WTC11 (cell line): ENCODE data around the gene VSX2. TPM values are rescaled to one million over a fixed set of nuclear protein-coding genes. Genes with fewer than 3 reads are reported as not detected.

Source experiments
- ATAC-seq: fragments of 200-7000 bp; cut with Tn5 transposase; 2 replicates; pipeline ENCODE4 v1.10.0; 2021; ENCODE audit warnings: mild to moderate bottlenecking, moderate library complexity
- CTCF ChIA-PET: fragments of 300-600 bp; sonication (Branson Sonifier 250); formaldehyde crosslinking; loops from one replicate; lab custom pipeline; 2021; ENCODE audit warnings: antibody characterized with exemption; lab: Charles Lee
- POLR2A ChIA-PET: fragments of 350-600 bp; sonication (Branson Sonifier 250); formaldehyde crosslinking; loops from one replicate; lab custom pipeline; 2021; ENCODE audit warnings: antibody characterized with exemption; lab: Charles Lee
- DNase-seq: peaks from one replicate; pipeline ENCODE4 v3.0.0; 2021; ENCODE audit warnings: low spot score
- H3K27ac Mint-ChIP-seq: 2 replicates; pipeline ENCODE4 v1.8.0; 2021; ENCODE audit warnings: mixed read lengths
- H3K27me3 Mint-ChIP-seq: 2 replicates; pipeline ENCODE4 v1.8.0; 2021; ENCODE audit warnings: low read depth, mild to moderate bottlenecking, moderate library complexity, mixed read lengths
- H3K36me3 Mint-ChIP-seq: 2 replicates; pipeline ENCODE4 v1.8.0; 2021; ENCODE audit warnings: mixed read lengths
- H3K4me1 Mint-ChIP-seq: 2 replicates; pipeline ENCODE4 v1.8.0; 2022; ENCODE audit warnings: mixed read lengths
- H3K4me3 Mint-ChIP-seq: 2 replicates; pipeline ENCODE4 v1.8.0; 2021; ENCODE audit warnings: mild to moderate bottlenecking, moderate library complexity, mixed read lengths
- H3K9me3 Mint-ChIP-seq: 2 replicates; pipeline ENCODE4 v1.8.0; 2021; ENCODE audit warnings: mixed read lengths
- AR ChIP-seq: fragments of 250-450 bp; sonication (Bioruptor Pico); IDR thresholded peaks from 2 replicates; pipeline ENCODE4 v1.9.0; 2021; ENCODE audit warnings: mild to moderate bottlenecking
- ATF2 ChIP-seq: sonication (generic); formaldehyde crosslinking; IDR thresholded peaks from 2 replicates; pipeline ENCODE4 v1.8.1; 2022; ENCODE audit warnings: low read depth, missing genetic modification reagents, borderline replicate concordance
- ATF3 ChIP-seq: sonication (generic); formaldehyde crosslinking; conservative IDR thresholded peaks from 2 replicates; pipeline ENCODE4 v1.8.1; 2022; ENCODE audit warnings: mild to moderate bottlenecking, missing genetic modification reagents
- ATF6 ChIP-seq: sonication (generic); formaldehyde crosslinking; IDR thresholded peaks from 2 replicates; pipeline ENCODE4 v1.8.1; 2023; ENCODE audit warnings: mild to moderate bottlenecking, missing genetic modification reagents
- CREM ChIP-seq: sonication (generic); formaldehyde crosslinking; IDR thresholded peaks from 2 replicates; pipeline ENCODE4 v1.8.1; 2022; ENCODE audit warnings: mild to moderate bottlenecking, missing genetic modification reagents, moderate library complexity
- EMX1 ChIP-seq: fragments of 250-450 bp; sonication (Bioruptor Pico); IDR thresholded peaks from 2 replicates; pipeline ENCODE4 v1.8.0; 2021; ENCODE audit warnings: mild to moderate bottlenecking
- FOXJ3 ChIP-seq: sonication (generic); formaldehyde crosslinking; IDR thresholded peaks from 2 replicates; pipeline ENCODE4 v1.9.0; 2021; ENCODE audit warnings: missing genetic modification reagents, mild to moderate bottlenecking, borderline replicate concordance
- GTF2I ChIP-seq: fragments of 250-450 bp; sonication (Bioruptor Pico); conservative IDR thresholded peaks from 2 replicates; pipeline ENCODE4 v1.4.0; 2021; ENCODE audit warnings: mild to moderate bottlenecking
- KAT7 ChIP-seq: sonication (generic); formaldehyde crosslinking; IDR thresholded peaks from 2 replicates; pipeline ENCODE4 v1.8.1; 2023; ENCODE audit warnings: missing genetic modification reagents, mild to moderate bottlenecking, borderline replicate concordance
- MLX ChIP-seq: sonication (generic); formaldehyde crosslinking; IDR thresholded peaks from 2 replicates; pipeline ENCODE4 v1.8.1; 2023; ENCODE audit warnings: mild to moderate bottlenecking, missing genetic modification reagents, moderate library complexity
- NR3C1 ChIP-seq: sonication (generic); formaldehyde crosslinking; conservative IDR thresholded peaks from 2 replicates; pipeline ENCODE4 v1.8.1; 2023; ENCODE audit warnings: low read depth, mild to moderate bottlenecking, missing genetic modification reagents
- RORB ChIP-seq: fragments of 250-450 bp; sonication (Bioruptor Pico); IDR thresholded peaks from 2 replicates; pipeline ENCODE4 v1.9.0; 2021; ENCODE audit warnings: mild to moderate bottlenecking
- SMAD3 ChIP-seq: sonication (generic); formaldehyde crosslinking; IDR thresholded peaks from 2 replicates; pipeline ENCODE4 v1.8.0; 2022; ENCODE audit warnings: missing genetic modification reagents, mild to moderate bottlenecking, borderline replicate concordance
- TEAD4 ChIP-seq: sonication (generic); formaldehyde crosslinking; IDR thresholded peaks from 2 replicates; pipeline ENCODE4 v1.8.0; 2022; ENCODE audit warnings: mild to moderate bottlenecking, missing genetic modification reagents
- ZNF263 ChIP-seq: sonication (generic); formaldehyde crosslinking; IDR thresholded peaks from 2 replicates; pipeline ENCODE4 v1.8.1; 2022; ENCODE audit warnings: low read depth, mild to moderate bottlenecking, moderate library complexity, missing genetic modification reagents
- total RNA-seq: library from RNA; stranded (reverse); gene quantifications from 3 replicates; pipeline ENCODE4 v1.2.3, GENCODE V29; 2021
- TF ChIP-seq, protein P1 (sequence below): sonication (generic); formaldehyde crosslinking; IDR thresholded peaks from 2 replicates; pipeline ENCODE4 v1.8.1; 2022; ENCODE audit warnings: low read depth, mild to moderate bottlenecking, moderate library complexity, missing genetic modification reagents, borderline replicate concordance
- TF ChIP-seq, protein P2 (sequence below): fragments of 250-450 bp; sonication (Bioruptor Pico); IDR thresholded peaks from 2 replicates; pipeline ENCODE4 v1.9.0; 2021; ENCODE audit warnings: mild to moderate bottlenecking
- TF ChIP-seq, protein P3 (sequence below): sonication (generic); formaldehyde crosslinking; IDR thresholded peaks from 2 replicates; pipeline ENCODE4 v1.8.1; 2023; ENCODE audit warnings: mild to moderate bottlenecking, missing genetic modification reagents, borderline replicate concordance
- TF ChIP-seq, protein P4 (sequence below): fragments of 250-450 bp; sonication (Bioruptor Pico); IDR thresholded peaks from 2 replicates; pipeline ENCODE4 v1.9.0; 2021; ENCODE audit warnings: mild to moderate bottlenecking, borderline replicate concordance

VSX2 gene
- total RNA-seq, 1 experiment from 2014 or later: not detected

GRCh38 chr14:74203639-74204038 is 35.6 kb upstream of the VSX2 start:
- ATAC-seq (no peak), DNase-seq (no peak)
- H3K27ac Mint-ChIP-seq: no peak overlapping the region
- H3K9me3 Mint-ChIP-seq: no peaks in the 10 kb centered on the region
- H3K36me3 Mint-ChIP-seq: 0 out of 2 replicates have a peak, but pooled peaks cover 5% of the 10 kb centered on the region
- H3K4me1 Mint-ChIP-seq: no peaks in the 10 kb centered on the region
- H3K4me3 Mint-ChIP-seq: no peak overlapping the region
- H3K27me3 Mint-ChIP-seq: no peaks in the 10 kb centered on the region
- CTCF ChIA-PET: interaction anchor here (0.7 to 2.0 kb wide), 4 partner anchors 48 to 91 kb away, joined by 3 to 7 read pairs (median 5); no protein-coding TSS in a partner anchor
- POLR2A ChIA-PET: no interaction called here
- TF ChIP-seq, protein P1, sequence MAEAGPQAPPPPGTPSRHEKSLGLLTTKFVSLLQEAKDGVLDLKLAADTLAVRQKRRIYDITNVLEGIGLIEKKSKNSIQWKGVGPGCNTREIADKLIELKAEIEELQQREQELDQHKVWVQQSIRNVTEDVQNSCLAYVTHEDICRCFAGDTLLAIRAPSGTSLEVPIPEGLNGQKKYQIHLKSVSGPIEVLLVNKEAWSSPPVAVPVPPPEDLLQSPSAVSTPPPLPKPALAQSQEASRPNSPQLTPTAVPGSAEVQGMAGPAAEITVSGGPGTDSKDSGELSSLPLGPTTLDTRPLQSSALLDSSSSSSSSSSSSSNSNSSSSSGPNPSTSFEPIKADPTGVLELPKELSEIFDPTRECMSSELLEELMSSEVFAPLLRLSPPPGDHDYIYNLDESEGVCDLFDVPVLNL (CRISPR knock-in tag): no peak
- TF ChIP-seq GTF2I (CRISPR knock-in tag) (no peak), SMAD3 (CRISPR knock-in tag) (no peak), KAT7 (CRISPR knock-in tag) (no peak), ATF3 (no peak), AR (CRISPR knock-in tag) (no peak), MLX (CRISPR knock-in tag) (no peak), ATF2 (CRISPR knock-in tag) (no peak), TEAD4 (no peak), ATF6 (CRISPR knock-in tag) (no peak), CREM (CRISPR knock-in tag) (no peak), FOXJ3 (CRISPR knock-in tag) (no peak), EMX1 (CRISPR knock-in tag) (no peak), RORB (no peak), ZNF263 (CRISPR knock-in tag) (no peak), NR3C1 (no peak)
- TF ChIP-seq, protein P2, sequence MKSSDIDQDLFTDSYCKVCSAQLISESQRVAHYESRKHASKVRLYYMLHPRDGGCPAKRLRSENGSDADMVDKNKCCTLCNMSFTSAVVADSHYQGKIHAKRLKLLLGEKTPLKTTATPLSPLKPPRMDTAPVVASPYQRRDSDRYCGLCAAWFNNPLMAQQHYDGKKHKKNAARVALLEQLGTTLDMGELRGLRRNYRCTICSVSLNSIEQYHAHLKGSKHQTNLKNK (CRISPR knock-in tag): no peak
- TF ChIP-seq, protein P3, sequence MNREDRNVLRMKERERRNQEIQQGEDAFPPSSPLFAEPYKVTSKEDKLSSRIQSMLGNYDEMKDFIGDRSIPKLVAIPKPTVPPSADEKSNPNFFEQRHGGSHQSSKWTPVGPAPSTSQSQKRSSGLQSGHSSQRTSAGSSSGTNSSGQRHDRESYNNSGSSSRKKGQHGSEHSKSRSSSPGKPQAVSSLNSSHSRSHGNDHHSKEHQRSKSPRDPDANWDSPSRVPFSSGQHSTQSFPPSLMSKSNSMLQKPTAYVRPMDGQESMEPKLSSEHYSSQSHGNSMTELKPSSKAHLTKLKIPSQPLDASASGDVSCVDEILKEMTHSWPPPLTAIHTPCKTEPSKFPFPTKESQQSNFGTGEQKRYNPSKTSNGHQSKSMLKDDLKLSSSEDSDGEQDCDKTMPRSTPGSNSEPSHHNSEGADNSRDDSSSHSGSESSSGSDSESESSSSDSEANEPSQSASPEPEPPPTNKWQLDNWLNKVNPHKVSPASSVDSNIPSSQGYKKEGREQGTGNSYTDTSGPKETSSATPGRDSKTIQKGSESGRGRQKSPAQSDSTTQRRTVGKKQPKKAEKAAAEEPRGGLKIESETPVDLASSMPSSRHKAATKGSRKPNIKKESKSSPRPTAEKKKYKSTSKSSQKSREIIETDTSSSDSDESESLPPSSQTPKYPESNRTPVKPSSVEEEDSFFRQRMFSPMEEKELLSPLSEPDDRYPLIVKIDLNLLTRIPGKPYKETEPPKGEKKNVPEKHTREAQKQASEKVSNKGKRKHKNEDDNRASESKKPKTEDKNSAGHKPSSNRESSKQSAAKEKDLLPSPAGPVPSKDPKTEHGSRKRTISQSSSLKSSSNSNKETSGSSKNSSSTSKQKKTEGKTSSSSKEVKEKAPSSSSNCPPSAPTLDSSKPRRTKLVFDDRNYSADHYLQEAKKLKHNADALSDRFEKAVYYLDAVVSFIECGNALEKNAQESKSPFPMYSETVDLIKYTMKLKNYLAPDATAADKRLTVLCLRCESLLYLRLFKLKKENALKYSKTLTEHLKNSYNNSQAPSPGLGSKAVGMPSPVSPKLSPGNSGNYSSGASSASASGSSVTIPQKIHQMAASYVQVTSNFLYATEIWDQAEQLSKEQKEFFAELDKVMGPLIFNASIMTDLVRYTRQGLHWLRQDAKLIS (CRISPR knock-in tag): no peak
- TF ChIP-seq, protein P4, sequence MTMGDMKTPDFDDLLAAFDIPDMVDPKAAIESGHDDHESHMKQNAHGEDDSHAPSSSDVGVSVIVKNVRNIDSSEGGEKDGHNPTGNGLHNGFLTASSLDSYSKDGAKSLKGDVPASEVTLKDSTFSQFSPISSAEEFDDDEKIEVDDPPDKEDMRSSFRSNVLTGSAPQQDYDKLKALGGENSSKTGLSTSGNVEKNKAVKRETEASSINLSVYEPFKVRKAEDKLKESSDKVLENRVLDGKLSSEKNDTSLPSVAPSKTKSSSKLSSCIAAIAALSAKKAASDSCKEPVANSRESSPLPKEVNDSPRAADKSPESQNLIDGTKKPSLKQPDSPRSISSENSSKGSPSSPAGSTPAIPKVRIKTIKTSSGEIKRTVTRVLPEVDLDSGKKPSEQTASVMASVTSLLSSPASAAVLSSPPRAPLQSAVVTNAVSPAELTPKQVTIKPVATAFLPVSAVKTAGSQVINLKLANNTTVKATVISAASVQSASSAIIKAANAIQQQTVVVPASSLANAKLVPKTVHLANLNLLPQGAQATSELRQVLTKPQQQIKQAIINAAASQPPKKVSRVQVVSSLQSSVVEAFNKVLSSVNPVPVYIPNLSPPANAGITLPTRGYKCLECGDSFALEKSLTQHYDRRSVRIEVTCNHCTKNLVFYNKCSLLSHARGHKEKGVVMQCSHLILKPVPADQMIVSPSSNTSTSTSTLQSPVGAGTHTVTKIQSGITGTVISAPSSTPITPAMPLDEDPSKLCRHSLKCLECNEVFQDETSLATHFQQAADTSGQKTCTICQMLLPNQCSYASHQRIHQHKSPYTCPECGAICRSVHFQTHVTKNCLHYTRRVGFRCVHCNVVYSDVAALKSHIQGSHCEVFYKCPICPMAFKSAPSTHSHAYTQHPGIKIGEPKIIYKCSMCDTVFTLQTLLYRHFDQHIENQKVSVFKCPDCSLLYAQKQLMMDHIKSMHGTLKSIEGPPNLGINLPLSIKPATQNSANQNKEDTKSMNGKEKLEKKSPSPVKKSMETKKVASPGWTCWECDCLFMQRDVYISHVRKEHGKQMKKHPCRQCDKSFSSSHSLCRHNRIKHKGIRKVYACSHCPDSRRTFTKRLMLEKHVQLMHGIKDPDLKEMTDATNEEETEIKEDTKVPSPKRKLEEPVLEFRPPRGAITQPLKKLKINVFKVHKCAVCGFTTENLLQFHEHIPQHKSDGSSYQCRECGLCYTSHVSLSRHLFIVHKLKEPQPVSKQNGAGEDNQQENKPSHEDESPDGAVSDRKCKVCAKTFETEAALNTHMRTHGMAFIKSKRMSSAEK: no peak
